HCT116 (cell line): ENCODE measurements around the gene NPHS1. TPM values are rescaled to one million over a fixed set of nuclear protein-coding genes. Genes with fewer than 3 reads are reported as not detected.

Source experiments
- ATAC-seq: fragments of 200-7000 bp; cut with Tn5 transposase; 2 replicates; pipeline ENCODE4 v1.9.1; 2020; ENCODE audit warnings: mild to moderate bottlenecking, moderate library complexity
- BruUV-seq: library from RNA; stranded (reverse); fragments of 400-500 nt; replicated peaks from 2 replicates; lab custom pipeline; 2021; lab: Mats Ljungman, UMichigan
- CTCF ChIA-PET: fragments of 300-600 bp; sonication (Branson Sonifier 250); formaldehyde crosslinking; loops from one replicate; lab custom pipeline; 2021; ENCODE audit warnings: antibody characterized with exemption; lab: Charles Lee
- POLR2A ChIA-PET: fragments of 300-600, 350-600 bp; sonication (Branson Sonifier 250); formaldehyde crosslinking; loops from one replicate; lab custom pipeline; 2021; ENCODE audit warnings: antibody characterized with exemption; lab: Charles Lee
- RAD21 ChIA-PET, 2 experiments: fragments of 300-600 bp; sonication (Branson Sonifier 250); formaldehyde crosslinking; loops; one replicate each; lab custom pipeline; 2023; ENCODE audit warnings: low total read pairs in 2 of 2; ENCODE audit not compliant: uncharacterized antibody in 2 of 2, unreplicated experiment in 2 of 2, low non-redundant PET in 1 of 2; lab: Charles Lee
- DNase-seq: peaks from one replicate; pipeline ENCODE4 v3.0.0-alpha.2; 2010; ENCODE audit warnings: low read depth, low spot score
- H2AFZ ChIP-seq: fragments of 200-600 bp; shearing (Covaris generic), sonication (generic); 2 replicates; pipeline ENCODE4 v1.6.1; 2017; ENCODE audit warnings: low read depth, mixed run types, mixed read lengths, antibody characterized with exemption, low read length; ENCODE audit not compliant: poor library complexity, severe bottlenecking
- H3K27ac ChIP-seq: 2 replicates; pipeline ENCODE4 v1.5.1; 2012; ENCODE audit warnings: low read depth, low read length
- H3K27me3 ChIP-seq: fragments of 200-600 bp; sonication (generic); 2 replicates; pipeline ENCODE4 v1.6.1; 2016; ENCODE audit warnings: mixed run types, low read length, mixed read lengths; ENCODE audit not compliant: insufficient read depth
- H3K36me3 ChIP-seq, 2 experiments: fragments of 200-500 bp in 1 of 2; fragments of 200-600 bp in 1 of 2; sonication (Bioruptor generic) in 1 of 2; sonication (generic) in 1 of 2; 2 replicates each; pipeline versions ENCODE4 v1.5.1 to v1.6.1; 2014 to 2016; ENCODE audit warnings: low read length in 2 of 2, inconsistent platforms in 1 of 2, mixed read lengths in 1 of 2, mixed run types in 1 of 2; ENCODE audit not compliant: insufficient read depth in 2 of 2, control insufficient read depth in 1 of 2
- H3K4me1 ChIP-seq, 2 experiments: fragments of 200-600 bp in 1 of 2; sonication (generic) in 1 of 2; 2 replicates each; pipeline versions ENCODE4 v1.5.1 to v1.6.1; 2012 to 2017; ENCODE audit warnings: low read length in 2 of 2, inconsistent platforms in 1 of 2, mild to moderate bottlenecking in 1 of 2, mixed read lengths in 1 of 2, mixed run types in 1 of 2, moderate library complexity in 1 of 2; ENCODE audit not compliant: insufficient read depth in 2 of 2, control insufficient read depth in 1 of 2
- H3K4me2 ChIP-seq: fragments of 200-600 bp; sonication (generic); 2 replicates; pipeline ENCODE4 v1.6.1; 2017; ENCODE audit warnings: mixed run types, low read length, mixed read lengths
- H3K4me3 ChIP-seq, 2 experiments: fragments of 200-600 bp in 1 of 2; sonication (generic) in 1 of 2; replicated peaks in 1 of 2; 2 replicates each; pipeline ENCODE4 v1.5.1; 2011 to 2016; ENCODE audit warnings: low read length in 2 of 2, control low read depth in 1 of 2, low read depth in 1 of 2, mild to moderate bottlenecking in 1 of 2, mixed read lengths in 1 of 2, mixed run types in 1 of 2
- H3K79me2 ChIP-seq: fragments of 200-600 bp; sonication (generic); 2 replicates; pipeline ENCODE4 v1.6.1; 2017; ENCODE audit warnings: mild to moderate bottlenecking, mixed run types, low read length, moderate library complexity, mixed read lengths; ENCODE audit not compliant: insufficient read depth
- H3K9ac ChIP-seq: fragments of 200-600 bp; sonication (generic); 2 replicates; pipeline ENCODE4 v1.6.1; 2016; ENCODE audit warnings: low read length, mixed read lengths
- H3K9me2 ChIP-seq: fragments of 200-600 bp; sonication (generic), shearing (Covaris generic); 2 replicates; pipeline ENCODE4 v1.6.1; 2017; ENCODE audit warnings: mixed run types, mild to moderate bottlenecking, moderate library complexity; ENCODE audit not compliant: insufficient read depth
- H3K9me3 ChIP-seq, 2 experiments: fragments of 200-500 bp in 1 of 2; fragments of 200-600 bp in 1 of 2; sonication (Bioruptor generic) in 1 of 2; sonication (generic) in 1 of 2; 2 replicates each; pipeline ENCODE4 v1.6.1; 2014 to 2017; ENCODE audit warnings: low read length in 2 of 2, mixed read lengths in 2 of 2, inconsistent platforms in 1 of 2, low read depth in 1 of 2, mild to moderate bottlenecking in 1 of 2, mixed run types in 1 of 2, moderate library complexity in 1 of 2; ENCODE audit not compliant: control insufficient read depth in 1 of 2, insufficient read depth in 1 of 2
- H4K20me1 ChIP-seq: fragments of 200-600 bp; sonication (generic), shearing (Covaris generic); 2 replicates; pipeline ENCODE4 v1.6.1; 2017; ENCODE audit warnings: mixed run types, mild to moderate bottlenecking, moderate library complexity; ENCODE audit not compliant: insufficient read depth
- CBX3 ChIP-seq: IDR thresholded peaks from 2 replicates; pipeline ENCODE4 v1.6.1; 2012; ENCODE audit warnings: low read depth
- CEBPB ChIP-seq: IDR thresholded peaks from 2 replicates; pipeline ENCODE4 v1.6.1; 2012; ENCODE audit warnings: low read depth
- FOSL1 ChIP-seq: IDR thresholded peaks from 2 replicates; pipeline ENCODE4 v1.6.1; 2012; ENCODE audit warnings: low read depth
- POLR2A ChIP-seq: IDR thresholded peaks from 2 replicates; pipeline ENCODE4 v1.7.0; 2011; ENCODE audit warnings: borderline replicate concordance; ENCODE audit not compliant: insufficient read depth, insufficient read length; ENCODE audit errors: extremely low read depth
- SP1 ChIP-seq: IDR thresholded peaks from 2 replicates; pipeline ENCODE4 v1.6.1; 2012; ENCODE audit warnings: low read depth
- TCF7L2 ChIP-seq: IDR thresholded peaks from 2 replicates; pipeline ENCODE4 v1.7.0; 2011; ENCODE audit warnings: borderline replicate concordance, inconsistent platforms; ENCODE audit not compliant: insufficient read depth, insufficient read length; ENCODE audit errors: extremely low read depth
- YY1 ChIP-seq: IDR thresholded peaks from 2 replicates; pipeline ENCODE4 v1.6.1; 2011; ENCODE audit warnings: low read length, low read depth, moderate library complexity, mild to moderate bottlenecking; ENCODE audit not compliant: insufficient replicate concordance; ENCODE audit errors: extremely low read depth
- ZFX ChIP-seq: fragments of 450-650 bp; IDR thresholded peaks from 2 replicates; pipeline ENCODE4 v1.6.1; 2017
- intact Hi-C: fragments of 100-400 bp; cut with micrococcal nuclease; formaldehyde crosslinking; loops from 2 replicates; pipeline ENCODE4 v1.10.0; 2022
- total RNA-seq: library from RNA; stranded (reverse); gene quantifications from one replicate; pipeline ENCODE4 v1.2.1, GENCODE V29; 2021; ENCODE audit not compliant: unreplicated experiment

Gene NPHS1
- total RNA-seq, 1 experiment from 2014 or later = 0.57 TPM

GRCh38 chr19:35848919-35849505 lies 3.3 kb downstream of the NPHS1 start:
- TF ChIP-seq CBX3 = no peak
- TF ChIP-seq POLR2A = no peak
- no peak for TF ChIP-seq SP1
- H3K27me3 ChIP-seq = no peaks in the 10 kb centered on the region
- POLR2A ChIA-PET = no interaction called here

GRCh38 chr19:35848486-35848885 lies 3.8 kb downstream of the NPHS1 start:
- POLR2A ChIA-PET = no interaction called here
- Histone ChIP-seq H4K20me1 (no peaks in the 10 kb centered on the region), H3K79me2 (no peaks in the 10 kb centered on the region), H3K4me1 (peaks cover 17 to 34% of the 10 kb centered on the region in 2 experiments; a peak in 3 of 4 replicates), H3K36me3 (no peaks in the 10 kb centered on the region), H3K9ac (no peak overlapping the region), H2AFZ (no peak overlapping the region), H3K27ac (no peak overlapping the region), H3K4me3 (no peak overlapping the region), H3K9me2 (no peaks in the 10 kb centered on the region), H3K4me2 (no peak overlapping the region), H3K27me3 (no peaks in the 10 kb centered on the region), H3K9me3 (no peaks in the 10 kb centered on the region)
- BruUV-seq = no TSS peak
- RAD21 ChIA-PET = no interaction called here
- TF ChIP-seq YY1 (no peak), CBX3 (no peak), FOSL1 (no peak), CEBPB (no peak), TCF7L2 (no peak), ZFX (no peak)
- DNase-seq = no peak
- intact Hi-C loops = no loop called here
- no peak for ATAC-seq
- CTCF ChIA-PET = no interaction called here

More at GRCh38 chr19:35848919-35849505, 3.3 kb downstream of the NPHS1 start:
- peaks cover 17 to 28% of the 10 kb centered on the region in 2 experiments; a peak in 3 of 4 replicates for H3K4me1 ChIP-seq
- DNase-seq (no peak), ATAC-seq (no peak)
- CTCF ChIA-PET = no interaction called here
- no peak overlapping the region for H2AFZ ChIP-seq
- H3K9me2 ChIP-seq = no peaks in the 10 kb centered on the region
- no peak overlapping the region for H3K4me3 ChIP-seq
- no peaks in the 10 kb centered on the region for H4K20me1 ChIP-seq
- H3K9ac ChIP-seq = no peak overlapping the region
- no TSS peak for BruUV-seq
- H3K79me2 ChIP-seq = no peaks in the 10 kb centered on the region
- no peaks in the 10 kb centered on the region for H3K36me3 ChIP-seq
- RAD21 ChIA-PET = no interaction called here
- H3K27ac ChIP-seq = no peak overlapping the region
- intact Hi-C loops = no loop called here
- H3K9me3 ChIP-seq = no peaks in the 10 kb centered on the region
- H3K4me2 ChIP-seq = no peak overlapping the region
